Osteoblast (primary cell): ENCODE data around the gene CAMK2N2. TPM values are rescaled to one million over a fixed set of nuclear protein-coding genes. Genes with fewer than 3 reads are reported as not detected.

Source experiments
- DNase-seq: peaks from one replicate; pipeline ENCODE4 v3.0.0; 2011; ENCODE audit warnings: low spot score, mixed read lengths; ENCODE audit not compliant: insufficient read length; ENCODE audit errors: missing footprints
- H2AFZ ChIP-seq: 2 replicates; pipeline ENCODE4 v1.6.0; 2011; ENCODE audit warnings: mild to moderate bottlenecking, low read length
- H3K27ac ChIP-seq: 2 replicates; pipeline ENCODE4 v1.5.1; 2011; ENCODE audit warnings: mild to moderate bottlenecking, low read depth, low read length, moderate library complexity
- H3K27me3 ChIP-seq: 2 replicates; pipeline ENCODE4 v1.6.0; 2012; ENCODE audit warnings: mild to moderate bottlenecking, control low read depth, inconsistent platforms, low read length, moderate library complexity; ENCODE audit not compliant: insufficient read depth
- H3K36me3 ChIP-seq: 2 replicates; pipeline ENCODE4 v1.5.1; 2011; ENCODE audit warnings: mild to moderate bottlenecking, low read length, control low read depth, moderate library complexity; ENCODE audit not compliant: insufficient read depth
- H3K4me1 ChIP-seq: 2 replicates; pipeline ENCODE4 v1.5.1; 2011; ENCODE audit warnings: mild to moderate bottlenecking, low read length, control low read depth, moderate library complexity; ENCODE audit not compliant: insufficient read depth
- H3K4me2 ChIP-seq: 2 replicates; pipeline ENCODE4 v1.6.0; 2011; ENCODE audit warnings: mild to moderate bottlenecking, low read length; ENCODE audit not compliant: insufficient read depth
- H3K4me3 ChIP-seq: fragments of 200-600 bp; sonication (generic); 3 replicates; pipeline ENCODE4 v1.5.1; 2012; ENCODE audit warnings: mild to moderate bottlenecking, low read length, inconsistent platforms; ENCODE audit not compliant: insufficient read depth
- H3K79me2 ChIP-seq: 2 replicates; pipeline ENCODE4 v1.6.0; 2012; ENCODE audit warnings: mild to moderate bottlenecking, low read length, control low read depth, inconsistent platforms; ENCODE audit not compliant: insufficient read depth
- H3K9me3 ChIP-seq: 2 replicates; pipeline ENCODE4 v1.5.1; 2011; ENCODE audit warnings: low read depth, low read length, control low read depth
- H4K20me1 ChIP-seq: 2 replicates; pipeline ENCODE4 v1.6.0; 2012; ENCODE audit warnings: mild to moderate bottlenecking, low read length, control low read depth; ENCODE audit not compliant: insufficient read depth
- CTCF ChIP-seq: IDR thresholded peaks from 2 replicates; pipeline ENCODE4 v1.5.1; 2011; ENCODE audit warnings: mild to moderate bottlenecking, low read depth, low read length, moderate library complexity; ENCODE audit errors: extremely low read depth
- total RNA-seq: library from RNA; depleted of rRNA; stranded (reverse); fragments of >200 nt; gene quantifications from 2 replicates; pipeline ENCODE4 v1.2.3, GENCODE V29; 2012

The CAMK2N2 gene
- total RNA-seq, 1 donor = not detected

- Histone ChIP-seq H4K20me1 (peaks cover 34% of the 10 kb centered on the region), H3K36me3 (peaks cover 82% of the 10 kb centered on the region), H3K79me2 (peaks cover 45% of the 10 kb centered on the region), H3K4me3 (no peak overlapping the region), H3K27me3 (no peaks in the 10 kb centered on the region), H3K4me1 (peaks cover 4% of the 10 kb centered on the region), H3K9me3 (no peaks in the 10 kb centered on the region), H3K27ac (no peak overlapping the region), H2AFZ (no peak overlapping the region), H3K4me2 (no peak overlapping the region)
- peak; percentile 48 for DNase-seq
- TF ChIP-seq CTCF = peak; percentile 45
Observed at GRCh38 chr3:184305577-184305976, 44.2 kb upstream of the CAMK2N2 start.

- DNase-seq = peak; percentile 64
- peak overlapping the region; percentile 98 for H3K4me2 ChIP-seq
- H4K20me1 ChIP-seq = peaks cover 33% of the 10 kb centered on the region
- peaks cover 50% of the 10 kb centered on the region for H3K36me3 ChIP-seq
- no peak for TF ChIP-seq CTCF
- no peaks in the 10 kb centered on the region for H3K9me3 ChIP-seq
- H3K79me2 ChIP-seq = peaks cover 55% of the 10 kb centered on the region
- H3K4me3 ChIP-seq = peak overlapping the region; percentile 98
- H3K27me3 ChIP-seq = no peaks in the 10 kb centered on the region
- peak overlapping the region; percentile 75 for H3K27ac ChIP-seq
- peaks cover 14% of the 10 kb centered on the region for H3K4me1 ChIP-seq
- no peak overlapping the region for H2AFZ ChIP-seq
Observed at GRCh38 chr3:184300378-184300720, 39.0 kb upstream of the CAMK2N2 start.

- peak; percentile 31 for DNase-seq
- peak overlapping the region; percentile 75 for H3K27ac ChIP-seq
- H3K36me3 ChIP-seq = peaks cover 44% of the 10 kb centered on the region
- no peaks in the 10 kb centered on the region for H3K27me3 ChIP-seq
- H3K4me1 ChIP-seq = peaks cover 14% of the 10 kb centered on the region
- H3K4me3 ChIP-seq = peak overlapping the region; percentile 98
- peak overlapping the region; percentile 98 for H3K4me2 ChIP-seq
- H2AFZ ChIP-seq = peak overlapping the region; percentile 80
- H3K79me2 ChIP-seq = peaks cover 54% of the 10 kb centered on the region
- peaks cover 33% of the 10 kb centered on the region for H4K20me1 ChIP-seq
- no peak for TF ChIP-seq CTCF
- H3K9me3 ChIP-seq = no peaks in the 10 kb centered on the region
Observed at GRCh38 chr3:184299488-184300377, 38.4 kb upstream of the CAMK2N2 start.

- Histone ChIP-seq H3K4me2 (peak within 1 kb of the TSS; percentile 99), H4K20me1 (peaks cover 33% of the 10 kb centered on the region), H3K79me2 (peaks cover 48% of the 10 kb centered on the region), H2AFZ (peak within 1 kb of the TSS; percentile 100), H3K27ac (peak within 1 kb of the TSS; percentile 75), H3K4me1 (peaks cover 14% of the 10 kb centered on the region), H3K36me3 (peaks cover 36% of the 10 kb centered on the region), H3K4me3 (peak within 1 kb of the TSS; percentile 98), H3K9me3 (no peaks in the 10 kb centered on the region), H3K27me3 (no peaks in the 10 kb centered on the region)
- DNase-seq = peak; percentile 99
- TF ChIP-seq CTCF = no peak
Observed at GRCh38 chr3:184298759-184299487, 37.6 kb upstream of the CAMK2N2 start, which contains the start of gene PSMD2. TSS of gene PSMD2 (plus strand) at chr3:184299241. CDS start at chr3:184299267, 26 bp downstream.
